ENCODE results near the gene WDSUB1.

WDSUB1 gene

DNA sequence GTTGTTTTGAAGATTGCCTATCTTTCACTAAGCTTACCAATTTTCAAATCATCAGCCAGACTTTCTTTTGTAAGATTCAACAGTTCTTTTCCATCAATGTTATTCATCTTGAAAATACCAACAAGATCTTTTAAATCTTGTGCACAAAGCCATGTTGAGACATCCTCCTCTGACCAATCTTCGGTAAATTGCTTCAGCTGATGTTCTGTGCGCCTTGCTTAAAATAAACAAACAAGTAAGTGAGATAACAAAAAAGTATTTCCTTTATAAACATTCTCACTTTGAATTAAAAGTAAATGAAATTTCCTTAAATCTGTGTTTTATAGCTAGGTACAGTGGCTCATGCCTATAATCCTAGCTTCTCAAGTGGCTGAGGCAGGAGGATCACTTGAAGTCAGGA is 30.3 kb downstream of the WDSUB1 start:
- TF ChIP-seq SIN3A (IDR thresholded peaks at IDR 0.05; ENCODE audit: borderline replicate concordance, insufficient read depth, low read length) (no peak), FOXP2 (optimal IDR thresholded peaks at IDR 0.05; ENCODE audit: borderline replicate concordance, extremely low read depth, extremely low read length, insufficient read depth) (no peak), POLR2AphosphoS5 (IDR thresholded peaks at IDR 0.05; ENCODE audit: low read depth, low read length) (no peak), TAF1 (IDR thresholded peaks at IDR 0.05; ENCODE audit: borderline replicate concordance, insufficient read depth, low read length) (no peak)
- TF ChIP-seq, protein P1, sequence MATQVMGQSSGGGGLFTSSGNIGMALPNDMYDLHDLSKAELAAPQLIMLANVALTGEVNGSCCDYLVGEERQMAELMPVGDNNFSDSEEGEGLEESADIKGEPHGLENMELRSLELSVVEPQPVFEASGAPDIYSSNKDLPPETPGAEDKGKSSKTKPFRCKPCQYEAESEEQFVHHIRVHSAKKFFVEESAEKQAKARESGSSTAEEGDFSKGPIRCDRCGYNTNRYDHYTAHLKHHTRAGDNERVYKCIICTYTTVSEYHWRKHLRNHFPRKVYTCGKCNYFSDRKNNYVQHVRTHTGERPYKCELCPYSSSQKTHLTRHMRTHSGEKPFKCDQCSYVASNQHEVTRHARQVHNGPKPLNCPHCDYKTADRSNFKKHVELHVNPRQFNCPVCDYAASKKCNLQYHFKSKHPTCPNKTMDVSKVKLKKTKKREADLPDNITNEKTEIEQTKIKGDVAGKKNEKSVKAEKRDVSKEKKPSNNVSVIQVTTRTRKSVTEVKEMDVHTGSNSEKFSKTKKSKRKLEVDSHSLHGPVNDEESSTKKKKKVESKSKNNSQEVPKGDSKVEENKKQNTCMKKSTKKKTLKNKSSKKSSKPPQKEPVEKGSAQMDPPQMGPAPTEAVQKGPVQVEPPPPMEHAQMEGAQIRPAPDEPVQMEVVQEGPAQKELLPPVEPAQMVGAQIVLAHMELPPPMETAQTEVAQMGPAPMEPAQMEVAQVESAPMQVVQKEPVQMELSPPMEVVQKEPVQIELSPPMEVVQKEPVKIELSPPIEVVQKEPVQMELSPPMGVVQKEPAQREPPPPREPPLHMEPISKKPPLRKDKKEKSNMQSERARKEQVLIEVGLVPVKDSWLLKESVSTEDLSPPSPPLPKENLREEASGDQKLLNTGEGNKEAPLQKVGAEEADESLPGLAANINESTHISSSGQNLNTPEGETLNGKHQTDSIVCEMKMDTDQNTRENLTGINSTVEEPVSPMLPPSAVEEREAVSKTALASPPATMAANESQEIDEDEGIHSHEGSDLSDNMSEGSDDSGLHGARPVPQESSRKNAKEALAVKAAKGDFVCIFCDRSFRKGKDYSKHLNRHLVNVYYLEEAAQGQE (IDR thresholded peaks at IDR 0.05; ENCODE audit: insufficient read depth in 1 of 2, low read depth in 2 of 2, low read length in 2 of 2) = no peak

DNA sequence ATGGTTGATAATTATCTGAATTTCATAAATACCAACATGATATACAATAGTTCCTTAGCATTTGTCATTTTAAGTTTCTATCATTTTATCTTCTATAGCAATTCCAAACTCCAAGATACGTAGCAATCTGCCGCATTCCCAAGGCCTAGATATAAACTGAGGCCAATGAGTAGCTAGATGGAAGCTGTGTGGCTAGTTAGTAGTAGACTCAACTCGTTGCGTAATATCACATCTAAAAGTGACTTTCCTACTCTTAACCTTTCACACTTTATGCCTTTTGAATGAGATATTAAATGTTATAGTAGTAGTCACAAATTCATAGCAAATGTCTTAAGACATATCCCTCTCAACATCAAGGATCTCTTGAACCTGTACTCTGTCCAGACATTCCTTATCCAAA is 33.6 kb downstream of the WDSUB1 start:
- TF ChIP-seq, protein P1 (IDR thresholded peaks at IDR 0.05; ENCODE audit: insufficient read depth in 1 of 2, low read depth in 2 of 2, low read length in 2 of 2) = no peak
- no peak for TF ChIP-seq TAF1 (IDR thresholded peaks at IDR 0.05; ENCODE audit: borderline replicate concordance, insufficient read depth, low read length)
- TF ChIP-seq FOXP2 (optimal IDR thresholded peaks at IDR 0.05; ENCODE audit: borderline replicate concordance, extremely low read depth, extremely low read length, insufficient read depth) = no peak
- TF ChIP-seq POLR2AphosphoS5 (IDR thresholded peaks at IDR 0.05; ENCODE audit: low read depth, low read length) = no peak
- TF ChIP-seq SIN3A (IDR thresholded peaks at IDR 0.05; ENCODE audit: borderline replicate concordance, insufficient read depth, low read length) = no peak

DNA sequence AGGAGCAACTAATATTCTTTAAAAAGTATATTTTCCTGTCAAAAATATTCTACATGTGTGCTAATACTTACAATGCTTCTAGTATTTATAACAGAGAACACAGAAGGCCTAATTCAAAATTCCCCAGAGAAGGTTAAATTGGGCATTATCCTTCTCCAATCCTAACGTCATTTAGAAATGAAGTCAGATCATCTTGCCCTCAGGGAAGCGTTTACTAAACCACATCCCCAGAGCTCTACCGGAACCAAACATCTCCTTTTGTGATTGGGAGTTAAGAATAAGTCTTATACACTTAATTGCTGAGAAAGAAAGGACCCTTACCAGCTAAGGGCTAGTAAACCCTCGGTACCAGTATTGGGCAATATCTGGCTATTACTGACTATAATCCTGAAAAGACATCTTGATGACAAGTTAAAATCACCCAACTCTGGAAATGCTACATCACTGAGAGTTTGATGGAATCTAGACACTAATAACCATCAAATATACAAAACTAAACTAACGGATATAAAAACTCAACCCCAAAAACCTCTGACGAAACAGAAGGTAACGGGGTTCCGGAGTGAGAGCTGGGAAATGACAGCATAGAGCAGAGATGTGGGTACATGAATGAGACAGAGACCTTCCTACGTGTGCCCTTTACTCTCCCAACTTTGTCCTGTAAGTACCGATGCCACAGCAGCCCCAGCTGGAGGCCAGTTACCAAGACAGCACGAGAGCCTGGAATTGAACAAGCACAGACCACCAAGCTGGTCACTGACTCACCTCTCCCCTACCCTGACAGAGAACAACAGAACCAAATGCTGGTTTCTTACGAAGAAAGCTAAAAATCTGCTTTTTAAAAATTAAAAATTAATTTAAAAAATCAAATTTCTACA is 35.0 kb downstream of the WDSUB1 start:
- TF ChIP-seq SIN3A (IDR thresholded peaks at IDR 0.05; ENCODE audit: borderline replicate concordance, insufficient read depth, low read length) (no peak), FOXP2 (optimal IDR thresholded peaks at IDR 0.05; ENCODE audit: borderline replicate concordance, extremely low read depth, extremely low read length, insufficient read depth) (no peak), POLR2AphosphoS5 (IDR thresholded peaks at IDR 0.05; ENCODE audit: low read depth, low read length) (no peak), TAF1 (IDR thresholded peaks at IDR 0.05; ENCODE audit: borderline replicate concordance, insufficient read depth, low read length) (no peak)
- TF ChIP-seq, protein P1 (IDR thresholded peaks at IDR 0.05; ENCODE audit: insufficient read depth in 1 of 2, low read depth in 2 of 2, low read length in 2 of 2) = no peak

DNA sequence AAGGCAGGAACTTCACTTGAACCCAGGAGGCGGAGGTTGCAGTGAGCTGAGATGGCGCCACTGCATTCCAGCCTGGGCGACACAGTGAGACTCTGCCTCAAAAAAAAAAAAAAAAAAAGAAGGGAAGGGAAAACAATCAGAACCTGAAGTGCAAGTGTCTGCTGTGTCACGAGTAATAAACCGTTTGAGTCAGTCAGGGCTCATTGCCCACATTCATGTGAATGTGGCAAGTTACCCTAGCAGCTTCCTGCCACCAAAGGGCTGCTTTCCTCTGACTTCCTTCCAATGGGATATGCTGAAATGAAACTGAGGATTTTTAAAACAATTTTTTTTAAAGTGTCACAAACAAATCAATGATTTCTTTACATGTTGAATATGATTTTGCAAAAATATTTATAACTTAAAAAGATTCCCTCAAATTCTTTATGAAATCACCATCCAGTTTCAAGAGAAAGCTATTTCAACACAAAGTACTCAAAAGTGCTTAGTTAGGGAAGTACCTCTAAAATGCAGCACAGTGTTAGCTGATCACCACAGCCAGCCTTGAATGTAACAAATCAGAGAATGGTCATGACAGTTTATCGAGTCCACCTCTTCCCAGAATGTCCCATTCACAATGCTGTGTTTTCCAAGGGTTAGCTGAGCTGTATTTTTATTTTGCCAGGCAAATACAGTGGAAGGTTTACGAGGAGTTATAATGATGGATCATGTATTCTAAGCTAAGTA is 36.4 kb downstream of the WDSUB1 start:
- TF ChIP-seq SIN3A (IDR thresholded peaks at IDR 0.05; ENCODE audit: borderline replicate concordance, insufficient read depth, low read length) (no peak), FOXP2 (optimal IDR thresholded peaks at IDR 0.05; ENCODE audit: borderline replicate concordance, extremely low read depth, extremely low read length, insufficient read depth) (no peak), POLR2AphosphoS5 (IDR thresholded peaks at IDR 0.05; ENCODE audit: low read depth, low read length) (no peak), TAF1 (IDR thresholded peaks at IDR 0.05; ENCODE audit: borderline replicate concordance, insufficient read depth, low read length) (no peak)
- TF ChIP-seq, protein P1 (IDR thresholded peaks at IDR 0.05; ENCODE audit: insufficient read depth in 1 of 2, low read depth in 2 of 2, low read length in 2 of 2) = no peak
